Uterus (tissue), 4 donors: Measurements from ENCODE around the gene TMPRSS12. TPM values are rescaled to one million over a fixed set of nuclear protein-coding genes. Genes with fewer than 3 reads are reported as not detected.
"Not testable (repeated sequence)": the region's sequence is repeated elsewhere in the genome, so short reads cannot be mapped to it uniquely, and the experiment has no call there.

Experiments used
- DNase-seq, 2 donors: peaks; one replicate each; pipeline ENCODE4 v3.0.0-alpha.2; 2019 to 2020
- H3K27ac ChIP-seq, 2 donors: fragments of 200-600 bp; sonication (generic); 1 replicate in 1 of 2; 2 replicates in 1 of 2; pipeline ENCODE4 v1.5.1; 2016 to 2018
- H3K27me3 ChIP-seq, 2 donors: fragments of 200-600 bp; sonication (generic); one replicate each; pipeline ENCODE4 v1.5.1; 2018 to 2019; ENCODE audit warnings: control low read depth in 1 of 2
- H3K36me3 ChIP-seq, 2 donors: fragments of 200-600 bp; sonication (generic); one replicate each; pipeline ENCODE4 v1.5.1; 2019; ENCODE audit warnings: control low read depth in 1 of 2
- H3K4me1 ChIP-seq, 2 donors: fragments of 200-600 bp; sonication (generic); one replicate each; pipeline ENCODE4 v1.5.1; 2018 to 2019; ENCODE audit warnings: control low read depth in 1 of 2
- H3K4me3 ChIP-seq, 2 donors: fragments of 200-600 bp; sonication (generic); 1 replicate in 1 of 2; 2 replicates in 1 of 2; pipeline ENCODE4 v1.5.1; 2018 to 2019; ENCODE audit warnings: mild to moderate bottlenecking in 1 of 2
- H3K9me3 ChIP-seq, 2 donors: fragments of 200-600 bp; sonication (generic); one replicate each; pipeline ENCODE4 v1.5.1; 2019; ENCODE audit warnings: control low read depth in 1 of 2
- CTCF ChIP-seq, 4 experiments: fragments of 200-600 bp in 2 of 4; fragments of 450-650 bp in 2 of 4; sonication (generic) in 2 of 4; IDR thresholded peaks; one replicate each; pipeline ENCODE4 v1.5.1; 2016 to 2019; ENCODE audit warnings: antibody characterized with exemption in 4 of 4, mild to moderate bottlenecking in 2 of 4, moderate library complexity in 1 of 4
- POLR2A ChIP-seq, 2 donors: fragments of 450-650 bp; IDR thresholded peaks; one replicate each; pipeline ENCODE4 v1.6.1; 2016; ENCODE audit warnings: antibody characterized with exemption in 2 of 2, mild to moderate bottlenecking in 1 of 2, moderate library complexity in 1 of 2
- intact Hi-C: fragments of 100-400 bp; cut with DNase I; formaldehyde crosslinking; loops from one replicate; pipeline ENCODE4 v1.15.1; 2023; ENCODE audit warnings: low total_unique reads
- total RNA-seq, 4 donors: library from RNA; depleted of rRNA in 3 of 4; stranded (reverse); fragments of >200 nt in 3 of 4; gene quantifications; one replicate each; pipeline versions ENCODE4 v1.1.0 to v1.2.4, GENCODE V29; 2014 to 2023
- donor health status: DM: yes; HTN: yes; CAD: no.

TMPRSS12 gene
- total RNA-seq, result not detected

GRCh38 chr12:50842637-50843493 is at the start of gene TMPRSS12:
TSS of gene TMPRSS12 (plus strand) at chr12:50842926. CDS start at chr12:50842965, 39 bp downstream.
- H3K27me3 ChIP-seq, result no peaks in the 10 kb centered on the region
- no peaks in the 10 kb centered on the region for H3K9me3 ChIP-seq
- H3K36me3 ChIP-seq, result no peaks in the 10 kb centered on the region
- no peak within 1 kb of the TSS for H3K27ac ChIP-seq
- TF ChIP-seq CTCF (IDR thresholded peaks at IDR 0.05) (no peak), POLR2A (IDR thresholded peaks at IDR 0.05) (no peak)
- H3K4me3 ChIP-seq, result no peak within 1 kb of the TSS
- no peak for DNase-seq
- no peaks in the 10 kb centered on the region for H3K4me1 ChIP-seq
- intact Hi-C loops, result no loop called here

GRCh38 chr12:50799908-50800307 is 42.8 kb upstream of the TMPRSS12 start:
- Histone ChIP-seq H3K36me3 (no peaks in the 10 kb centered on the region), H3K9me3 (no peaks in the 10 kb centered on the region), H3K4me3 (no peak overlapping the region), H3K27me3 (no peaks in the 10 kb centered on the region), H3K27ac (no peak overlapping the region), H3K4me1 (no peaks in the 10 kb centered on the region)
- intact Hi-C loops, result no loop called here
- DNase-seq, result no peak
- no peak for TF ChIP-seq POLR2A (IDR thresholded peaks at IDR 0.05)
- no peak for TF ChIP-seq CTCF (IDR thresholded peaks at IDR 0.05)

GRCh38 chr12:50803230-50803875 is 39.4 kb upstream of the TMPRSS12 start:
- no peak for DNase-seq
- Histone ChIP-seq H3K27me3 (no peaks in the 10 kb centered on the region), H3K27ac (no peak overlapping the region), H3K4me1 (no peaks in the 10 kb centered on the region), H3K9me3 (no peaks in the 10 kb centered on the region), H3K36me3 (no peaks in the 10 kb centered on the region), H3K4me3 (no peak overlapping the region)
- TF ChIP-seq CTCF (IDR thresholded peaks at IDR 0.05) (no peak), POLR2A (IDR thresholded peaks at IDR 0.05) (no peak)
- intact Hi-C loops, result no loop called here

GRCh38 chr12:50806176-50806575 is 36.5 kb upstream of the TMPRSS12 start:
- no peak for DNase-seq
- no peak for TF ChIP-seq CTCF (IDR thresholded peaks at IDR 0.05)
- no peak for TF ChIP-seq POLR2A (IDR thresholded peaks at IDR 0.05)
- intact Hi-C loops, result no loop called here
- H3K27ac ChIP-seq, result no peak overlapping the region
- no peaks in the 10 kb centered on the region for H3K9me3 ChIP-seq
- no peaks in the 10 kb centered on the region for H3K4me1 ChIP-seq
- H3K27me3 ChIP-seq, result no peaks in the 10 kb centered on the region
- H3K36me3 ChIP-seq, result no peaks in the 10 kb centered on the region
- no peak overlapping the region for H3K4me3 ChIP-seq

- intact Hi-C loops, DNase-seq, H3K4me1 ChIP-seq, H3K36me3 ChIP-seq, H3K27ac ChIP-seq, H3K27me3 ChIP-seq, H3K9me3 ChIP-seq, H3K4me3 ChIP-seq: not testable (repeated sequence)
These were observed 33.6 kb upstream of the TMPRSS12 start for GRCh38 chr12:50809131-50809530.

GRCh38 chr12:50814921-50815320 is 27.8 kb upstream of the TMPRSS12 start:
- DNase-seq, H3K4me1 ChIP-seq, H3K4me3 ChIP-seq, H3K27me3 ChIP-seq, H3K27ac ChIP-seq, H3K9me3 ChIP-seq, H3K36me3 ChIP-seq, intact Hi-C loops: not testable (repeated sequence)
